Esophagus mucosa (tissue), 1 donor: Measurements from ENCODE around the gene TPP2. TPM values are rescaled to one million over a fixed set of nuclear protein-coding genes. Genes with fewer than 3 reads are reported as not detected.

Source experiments
- ATAC-seq: fragments of 200-7000 bp; cut with Tn5 transposase; one replicate; pipeline ENCODE4 v1.9.1; 2020
- total RNA-seq: library from RNA; stranded (reverse); gene quantifications from one replicate; pipeline ENCODE4 v1.2.4, GENCODE V29; 2023
- donor health status: DM: yes; HTN: yes; CAD: no.

Gene TPP2
- total RNA-seq, 1 donor from 2014 or later = 17.3 TPM

DNA sequence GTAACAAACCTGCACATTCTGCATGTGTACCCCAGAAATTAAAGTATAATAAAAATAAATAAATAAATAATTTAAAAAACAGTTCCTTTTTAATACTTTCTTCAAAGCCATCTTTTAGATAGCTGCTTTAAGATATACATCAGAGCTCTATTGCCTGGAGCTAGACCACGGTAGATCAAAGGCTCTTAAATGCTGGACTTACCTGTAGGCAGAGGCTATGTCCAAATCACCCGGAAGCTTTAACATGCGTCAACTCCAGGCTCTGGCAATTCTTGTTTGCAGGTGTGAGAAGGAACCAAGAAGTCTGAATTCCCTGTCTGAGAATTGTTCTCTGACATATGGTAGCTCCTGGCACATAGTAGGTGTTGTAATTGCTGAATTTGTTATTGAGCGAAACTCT is 99.7 kb downstream of the TPP2 start:
- no peak for ATAC-seq

GRCh38 chr13:102697264-102697663 is 100.5 kb downstream of the TPP2 start:
- no peak for ATAC-seq

DNA sequence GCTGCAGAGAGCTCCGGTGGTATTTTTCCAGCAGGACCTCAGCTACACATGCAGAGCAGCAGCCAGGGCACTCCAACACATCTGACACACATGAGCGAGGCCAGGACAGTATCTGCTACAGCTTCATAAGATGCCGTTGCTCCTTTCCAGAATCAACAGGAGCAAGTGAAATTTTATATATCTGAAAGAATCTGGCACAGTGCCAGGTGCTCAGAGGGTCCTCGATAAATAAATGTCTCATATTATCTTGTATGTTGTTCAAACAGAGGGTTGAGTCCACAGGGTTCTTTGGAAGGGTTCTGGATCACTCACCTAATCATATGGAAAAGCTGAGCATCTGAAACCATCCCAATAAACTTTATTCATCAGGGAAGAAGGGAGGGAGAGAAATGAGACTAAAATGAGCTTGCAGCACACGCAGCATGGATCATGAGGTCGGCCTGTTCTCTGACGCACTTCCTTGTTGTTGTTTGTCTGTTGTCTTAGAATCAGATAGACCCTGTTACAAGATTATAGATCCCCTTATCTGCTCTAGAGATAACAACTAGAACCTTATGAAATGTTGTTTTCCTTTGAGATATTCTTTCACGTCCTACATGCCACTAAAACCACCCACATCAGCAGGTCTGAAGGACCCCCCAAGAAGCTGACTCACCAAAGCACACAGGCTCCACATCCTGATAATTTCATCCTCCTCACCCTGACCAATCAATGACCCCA is 101.3 kb downstream of the TPP2 start:
- ATAC-seq = no peak

DNA sequence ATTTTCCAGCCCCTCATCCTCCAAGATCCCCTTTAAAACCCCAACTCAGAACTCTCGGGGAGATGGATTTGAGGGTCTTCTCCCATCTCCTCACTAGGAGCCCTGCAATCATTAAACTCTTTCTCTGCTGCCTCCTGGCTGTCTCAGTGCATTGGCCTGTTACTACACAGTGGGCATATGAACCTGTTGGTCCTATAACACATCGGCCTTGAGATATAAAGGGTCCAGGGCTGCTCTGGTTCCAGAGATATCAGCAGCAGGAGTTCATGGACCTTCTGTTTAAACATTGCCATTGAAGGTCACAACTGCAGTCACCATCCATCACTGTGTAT is 101.8 kb downstream of the TPP2 start:
- ATAC-seq = no peak

DNA sequence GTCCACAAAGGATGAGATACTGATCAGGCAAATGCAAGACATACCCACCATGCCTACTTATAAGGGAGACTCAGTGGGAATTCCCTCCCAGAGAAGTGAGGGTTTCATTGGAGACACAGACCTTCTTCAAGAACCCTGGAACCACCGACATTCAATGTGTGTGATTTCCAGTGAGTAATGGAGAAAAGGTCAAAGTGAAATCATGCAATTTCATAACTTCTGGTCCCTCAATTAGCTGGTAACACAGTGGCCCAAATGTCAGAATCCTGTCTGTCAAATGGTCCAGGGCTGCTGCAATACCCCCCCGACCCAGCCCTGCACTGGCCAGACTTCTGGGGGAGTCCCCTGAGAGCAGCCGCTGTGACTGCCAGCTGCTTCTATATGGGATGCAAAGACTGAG is 102.7 kb downstream of the TPP2 start:
- ATAC-seq = no peak

- no peak for ATAC-seq
These were observed 103.6 kb downstream of the TPP2 start for GRCh38 chr13:102700088-102701031.

DNA sequence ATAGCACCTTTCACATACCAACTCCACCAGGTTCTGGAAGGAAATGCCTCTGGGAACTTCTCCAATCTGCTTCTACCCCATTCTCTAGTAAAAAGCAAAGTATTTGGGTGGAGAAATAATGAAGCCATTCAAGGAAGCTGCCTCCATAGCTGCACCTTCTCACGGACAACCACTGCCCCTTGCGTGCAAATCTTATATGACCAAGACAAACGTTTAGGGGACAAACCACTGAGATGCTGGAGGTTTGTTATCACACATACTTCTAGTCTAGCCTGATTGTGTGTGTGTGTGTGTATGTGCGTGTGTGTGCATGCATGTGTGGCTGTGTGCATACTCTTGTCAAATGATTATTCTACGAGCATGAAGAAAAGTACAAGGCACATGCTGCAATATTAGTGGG is 104.5 kb downstream of the TPP2 start:
- no peak for ATAC-seq

DNA sequence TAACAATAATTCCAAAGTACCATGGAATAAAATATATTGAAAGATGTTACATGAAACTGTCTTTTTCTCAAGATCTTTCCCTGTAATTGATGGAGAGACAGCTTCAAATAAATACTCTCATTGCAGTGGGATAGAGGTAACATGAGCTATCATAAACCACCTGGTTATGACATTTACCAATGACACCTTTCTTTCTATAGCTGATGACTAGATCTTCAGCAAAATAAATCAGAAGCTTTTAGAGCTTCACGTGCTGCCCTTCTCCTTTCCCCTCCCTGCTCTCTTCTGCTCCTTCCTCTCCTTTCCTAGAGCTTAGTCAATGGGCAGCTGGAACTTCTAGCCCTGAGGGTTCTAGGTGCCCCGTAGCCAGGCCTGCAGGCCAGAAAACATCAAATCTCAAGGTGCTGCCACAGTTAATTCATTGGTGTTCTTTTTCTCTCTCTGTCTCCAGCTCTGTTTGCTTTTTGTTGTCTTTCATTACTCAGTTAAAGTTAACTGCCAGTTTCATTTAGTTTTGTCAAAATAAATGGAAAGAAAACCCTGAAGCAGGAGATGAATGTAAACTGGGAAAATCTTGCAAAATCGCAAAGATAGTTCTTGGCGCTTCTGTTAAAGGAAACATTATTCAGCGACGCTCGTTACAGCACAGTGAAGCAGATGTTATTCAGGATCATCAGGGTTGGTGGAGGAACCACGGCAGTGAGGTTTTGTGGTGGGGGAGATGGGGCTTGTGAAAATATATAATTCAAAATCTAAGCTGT is 106.4 kb downstream of the TPP2 start:
- no peak for ATAC-seq

DNA sequence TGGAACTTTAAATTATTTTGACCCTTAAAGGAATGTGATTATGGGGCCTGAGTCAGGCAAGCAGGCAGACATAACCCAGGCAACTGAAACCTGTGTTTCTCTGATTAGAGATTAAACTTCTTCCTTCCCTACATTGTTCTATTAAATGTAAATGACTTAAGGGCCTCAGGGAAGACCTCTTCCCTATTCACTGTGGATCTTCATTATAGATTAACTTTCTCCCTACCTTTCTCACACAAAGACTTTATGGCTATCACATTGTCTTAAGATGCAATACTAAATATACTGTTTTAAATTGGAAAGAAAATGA is 106.9 kb downstream of the TPP2 start:
- no peak for ATAC-seq

GRCh38 chr13:102704238-102705058 is 107.7 kb downstream of the TPP2 start:
- ATAC-seq = peak; percentile 50

DNA sequence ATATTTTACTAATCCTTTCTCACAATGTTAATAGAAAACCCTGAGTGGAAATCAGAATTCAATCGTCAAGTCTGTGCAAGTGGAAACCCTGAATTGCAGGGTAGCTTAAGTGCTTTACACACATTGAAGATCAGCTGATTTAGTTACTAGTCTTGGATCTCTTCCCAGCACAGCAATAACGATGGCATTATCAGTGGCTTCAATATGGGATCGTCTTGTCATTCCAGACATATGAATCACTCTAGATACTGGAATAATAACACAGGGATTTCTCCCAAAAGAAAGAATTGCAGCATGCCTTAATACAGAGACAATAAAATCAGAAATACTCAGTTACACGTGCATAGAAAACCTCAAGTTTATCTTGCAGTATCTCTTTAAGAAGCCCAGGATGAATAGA is 110.7 kb downstream of the TPP2 start:
- ATAC-seq = peak; percentile 90

GRCh38 chr13:102708211-102708610 is 111.4 kb downstream of the TPP2 start:
- ATAC-seq = no peak

DNA sequence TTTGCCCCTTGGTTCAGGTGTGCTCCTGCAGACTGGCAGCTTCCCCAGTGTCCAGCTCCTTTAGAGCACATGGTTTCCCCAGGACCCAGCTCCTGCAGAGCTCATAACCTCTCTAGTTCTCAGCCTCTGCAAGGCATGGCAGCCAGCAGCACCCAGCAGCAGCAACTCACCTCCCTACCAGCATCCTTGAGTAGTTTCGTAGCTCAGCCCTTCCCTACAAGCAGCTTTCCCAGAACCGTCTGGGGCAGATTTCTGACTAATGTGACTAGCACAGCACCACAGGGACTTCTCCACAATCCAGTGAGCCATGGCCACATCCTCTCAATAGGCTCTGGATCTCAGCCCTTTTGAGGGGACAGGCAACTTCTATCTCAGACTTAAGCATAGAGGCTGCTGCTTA is 112.2 kb downstream of the TPP2 start:
- no peak for ATAC-seq

- no peak for ATAC-seq
These were observed 112.8 kb downstream of the TPP2 start for GRCh38 chr13:102709536-102709935.

- ATAC-seq = no peak
These were observed 113.5 kb downstream of the TPP2 start for GRCh38 chr13:102710261-102710679.

DNA sequence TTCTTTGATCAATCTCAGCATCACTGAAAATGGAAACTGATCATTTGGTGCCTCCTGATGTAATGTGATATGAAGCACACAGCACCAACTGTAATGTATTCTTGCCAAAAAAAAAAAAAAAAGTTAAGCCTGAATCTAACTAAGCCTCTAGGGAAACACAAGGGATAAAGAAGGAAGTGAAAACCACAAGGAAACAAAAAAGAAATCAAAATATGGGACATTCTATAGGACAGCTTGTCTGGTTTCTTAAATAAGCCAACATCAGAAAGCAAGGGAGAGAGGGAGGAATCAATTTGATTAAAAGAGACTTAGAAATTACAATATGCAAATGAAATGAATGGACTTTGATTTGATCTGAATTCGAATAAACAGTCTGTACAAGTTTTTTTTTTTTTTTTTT is 118.7 kb downstream of the TPP2 start:
- no peak for ATAC-seq

DNA sequence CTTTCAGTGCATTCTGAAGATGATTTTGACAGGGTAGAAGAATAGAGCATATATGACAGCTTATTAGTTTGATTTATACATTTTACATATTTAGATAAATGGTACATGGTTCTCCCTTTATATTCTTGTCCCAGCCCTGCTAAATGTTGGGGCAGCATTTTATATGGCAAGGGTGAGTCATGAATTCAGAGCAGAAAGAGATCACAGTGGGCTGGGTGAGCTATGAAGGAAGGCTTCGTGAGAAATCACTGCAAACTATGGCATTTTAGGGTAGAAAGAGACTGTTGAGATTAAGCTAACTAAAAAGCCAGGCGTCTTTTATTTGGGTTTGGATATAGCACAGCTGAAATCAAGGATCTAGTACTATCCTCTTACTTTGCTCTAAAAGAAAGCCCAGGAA is 122.0 kb downstream of the TPP2 start:
- no peak for ATAC-seq

DNA sequence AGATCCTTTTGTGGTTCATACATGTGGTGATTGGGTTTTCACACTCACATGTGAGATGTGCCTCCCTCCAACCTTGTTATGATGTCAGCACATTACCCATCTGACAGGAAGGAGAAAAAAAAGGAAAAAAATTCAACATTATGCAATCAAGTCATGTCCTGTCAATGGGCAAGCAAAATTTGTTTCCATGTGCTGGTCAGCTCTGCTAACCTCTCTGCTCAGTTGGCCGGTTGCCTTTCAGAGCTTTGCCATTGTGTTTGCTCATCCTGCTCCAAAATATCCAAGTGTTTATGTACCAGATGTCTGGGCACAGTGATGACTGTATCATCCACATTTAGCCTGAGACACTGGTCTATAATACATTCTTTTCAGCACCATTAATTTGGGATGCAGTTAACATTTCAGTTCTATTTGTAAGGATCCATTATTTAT is 125.0 kb downstream of the TPP2 start:
- ATAC-seq = no peak

- peak; percentile 95 for ATAC-seq
These were observed 128.1 kb downstream of the TPP2 start for GRCh38 chr13:102724923-102725322.

DNA sequence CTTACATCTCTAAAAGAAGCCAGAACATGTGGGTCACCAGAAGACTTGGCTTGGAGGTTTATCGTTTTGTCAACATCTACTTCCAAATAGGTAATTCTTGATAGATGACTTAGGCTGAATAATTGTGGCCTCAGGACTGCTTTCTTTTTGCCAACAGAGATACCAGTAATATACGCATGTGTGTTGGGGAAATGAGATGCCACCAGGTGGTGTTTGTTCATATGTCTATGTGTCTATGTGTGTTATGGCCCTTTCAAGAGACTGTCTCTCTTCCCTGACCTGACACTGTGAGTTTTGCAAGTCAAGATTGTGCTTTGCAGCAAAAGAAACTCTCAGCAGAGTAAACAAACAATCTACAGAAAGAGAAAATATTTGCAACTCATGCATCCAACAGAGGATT is 129.6 kb downstream of the TPP2 start:
- no peak for ATAC-seq
